Measurements from ENCODE around the gene SIPA1L3. TPM values are rescaled to one million over a fixed set of nuclear protein-coding genes. Genes with fewer than 3 reads are reported as not detected.
"Not testable (repeated sequence)": the region's sequence is repeated elsewhere in the genome, so short reads cannot be mapped to it uniquely, and the experiment has no call there.

The SIPA1L3 gene
- total RNA-seq, 1 experiment from 2014 or later, result 66.3 TPM

- intact Hi-C loops (cut with micrococcal nuclease; ENCODE audit: unreplicated experiment), result no loop called here
- H3K4me3 ChIP-seq (ENCODE audit: low read depth in 2 of 2, low read length in 2 of 2), result no peak overlapping the region
- POLR2A ChIA-PET, result no interaction called here
- H3K4me1 ChIP-seq (ENCODE audit: control insufficient read depth, insufficient read depth, low read length), result no peaks in the 10 kb centered on the region
- TF ChIP-seq REST (IDR thresholded peaks at IDR 0.05; ENCODE audit: insufficient read depth in 1 of 2, low read depth in 2 of 2, low read length in 1 of 2), result no peak
- TF ChIP-seq CTCF (IDR thresholded peaks at IDR 0.05), result no peak
- no peak for TF ChIP-seq SIN3A (IDR thresholded peaks at IDR 0.05; ENCODE audit: borderline replicate concordance, insufficient read depth, low read depth, low read length)
- TF ChIP-seq TCF7L2 (IDR thresholded peaks at IDR 0.05; ENCODE audit: low read depth, low read length), result no peak
- no peak for TF ChIP-seq POLR2AphosphoS5 (IDR thresholded peaks at IDR 0.05; ENCODE audit: low read depth, low read length)
- DNase-seq (ENCODE audit: low read depth, low spot score) (no peak), ATAC-seq (no peak)
- CTCF ChIA-PET, result no interaction called here
- no peak overlapping the region for H3K27ac ChIP-seq (ENCODE audit: low read length)
- no peaks in the 10 kb centered on the region for H3K36me3 ChIP-seq (ENCODE audit: control insufficient read depth, insufficient read depth, low read length)
- BruUV-seq (replicated peaks), result no TSS peak
- in situ Hi-C loops (cut with HindIII; ENCODE audit: low pct_unique_long_range_greater_than_20kb, low sequenced_read_pairs), result no loop called here
- no peaks in the 10 kb centered on the region for H3K27me3 ChIP-seq (ENCODE audit: control insufficient read depth, insufficient read depth, low read length)
- no peaks in the 10 kb centered on the region for H3K9me3 ChIP-seq (ENCODE audit: control insufficient read depth, insufficient read depth, low read depth, low read length)
Measured at GRCh38 chr19:38028913-38029510, 122.0 kb downstream of the SIPA1L3 start.

DNA sequence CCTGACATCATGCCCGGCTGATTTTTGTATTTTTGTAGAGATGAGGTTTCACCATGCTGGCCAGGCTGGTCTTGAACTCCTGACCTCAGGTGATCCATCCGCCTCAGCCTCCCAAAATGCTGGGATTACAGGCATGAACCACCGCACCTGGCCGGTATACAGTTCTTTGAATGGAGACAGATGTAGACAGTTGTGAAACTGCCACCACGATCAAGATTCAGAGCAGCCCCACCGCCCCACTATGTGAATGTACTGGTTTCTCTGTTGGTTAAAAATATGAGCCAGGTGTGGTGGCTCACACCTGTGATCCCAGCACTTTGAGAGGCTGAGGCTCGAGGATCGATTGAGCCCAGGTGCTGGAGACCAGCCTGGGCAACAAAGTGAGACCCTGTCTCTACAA is 123.0 kb downstream of the SIPA1L3 start:
- intact Hi-C loops (cut with micrococcal nuclease; ENCODE audit: unreplicated experiment); DNase-seq (ENCODE audit: low read depth, low spot score); H3K27me3 ChIP-seq (ENCODE audit: control insufficient read depth, insufficient read depth, low read length); in situ Hi-C loops (cut with HindIII; ENCODE audit: low pct_unique_long_range_greater_than_20kb, low sequenced_read_pairs); CTCF ChIA-PET; ATAC-seq; BruUV-seq (replicated peaks); H3K4me3 ChIP-seq (ENCODE audit: low read depth in 2 of 2, low read length in 2 of 2); H3K27ac ChIP-seq (ENCODE audit: low read length); H3K4me1 ChIP-seq (ENCODE audit: control insufficient read depth, insufficient read depth, low read length); H3K36me3 ChIP-seq (ENCODE audit: control insufficient read depth, insufficient read depth, low read length); H3K9me3 ChIP-seq (ENCODE audit: control insufficient read depth, insufficient read depth, low read depth, low read length): not testable (repeated sequence)
- POLR2A ChIA-PET, result interaction anchor here (0.6 kb wide), 2 partner anchors 32 to 115 kb away, joined by 3 to 5 read pairs; no protein-coding TSS in a partner anchor

DNA sequence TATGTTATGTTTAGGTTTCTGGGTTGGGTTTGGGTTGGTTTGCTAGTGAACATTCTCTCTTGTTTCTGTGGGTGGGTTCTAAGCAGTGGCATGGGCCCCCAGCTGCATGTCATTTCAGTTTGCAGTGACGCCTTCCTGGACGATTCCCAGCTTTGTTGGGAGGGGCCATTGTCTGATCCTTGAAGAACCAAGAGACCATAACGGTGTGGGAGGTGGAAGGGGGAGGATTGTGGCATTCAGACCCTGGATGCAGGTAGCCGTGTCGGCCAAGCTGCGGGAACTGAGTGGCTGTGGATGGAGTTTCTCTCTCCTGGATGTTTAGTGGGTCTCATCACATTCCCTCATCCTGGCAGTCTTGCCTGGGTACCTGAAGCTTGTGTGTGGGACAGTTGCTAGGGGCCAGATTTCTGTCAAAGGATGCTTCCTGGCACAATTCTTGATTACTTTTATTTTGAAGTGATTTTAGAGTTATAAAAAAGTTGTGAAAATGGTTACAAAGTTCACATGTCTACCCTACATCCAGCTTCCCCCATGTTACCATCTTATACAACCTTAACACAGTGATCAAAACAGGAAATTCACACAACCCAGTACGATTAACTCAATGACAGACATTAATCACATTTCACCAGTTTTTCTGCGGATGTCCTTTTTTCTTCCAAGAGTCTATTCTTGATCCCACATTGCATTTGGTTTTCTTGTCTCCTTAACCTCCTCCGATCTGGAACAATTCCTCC is 123.8 kb downstream of the SIPA1L3 start:
- ChIA-PET POLR2A (interaction anchor here (0.6 kb wide), 1 partner anchor 116 kb away, joined by 3 read pairs; no protein-coding TSS in a partner anchor), CTCF (no interaction called here)
- Histone ChIP-seq H3K27me3 (ENCODE audit: control insufficient read depth, insufficient read depth, low read length) (no peaks in the 10 kb centered on the region), H3K36me3 (ENCODE audit: control insufficient read depth, insufficient read depth, low read length) (no peaks in the 10 kb centered on the region), H3K27ac (ENCODE audit: low read length) (no peak overlapping the region), H3K9me3 (ENCODE audit: control insufficient read depth, insufficient read depth, low read depth, low read length) (no peaks in the 10 kb centered on the region), H3K4me1 (ENCODE audit: control insufficient read depth, insufficient read depth, low read length) (no peaks in the 10 kb centered on the region; the same call in 1 of the 2 replicates), H3K4me3 (ENCODE audit: low read depth in 2 of 2, low read length in 2 of 2) (no peak overlapping the region)
- BruUV-seq (replicated peaks), result no TSS peak
- no peak for TF ChIP-seq CTCF (IDR thresholded peaks at IDR 0.05)
- intact Hi-C loops (cut with micrococcal nuclease; ENCODE audit: unreplicated experiment), result no loop called here
- no peak for DNase-seq (ENCODE audit: low read depth, low spot score)
- in situ Hi-C loops (cut with HindIII; ENCODE audit: low pct_unique_long_range_greater_than_20kb, low sequenced_read_pairs), result no loop called here
- no peak for ATAC-seq

Data from Panc1 (cell line).